ENCODE measurements around the gene MDM4. TPM values are rescaled to one million over a fixed set of nuclear protein-coding genes. Genes with fewer than 3 reads are reported as not detected.
A peak's percentile ranks its signal among the peaks of the same experiment; 100 is the strongest.
"Not testable (repeated sequence)": the region's sequence is repeated elsewhere in the genome, so short reads cannot be mapped to it uniquely, and the experiment has no call there.

Gene MDM4
- polyA plus RNA-seq, 4 donors, result 4.1 to 38.5 (median 6.6) TPM

GRCh38 chr1:204565617-204566582, 49.7 kb downstream of the MDM4 start:
- no peak for FAIRE-seq
- H3K27me3 ChIP-seq (ENCODE audit: control insufficient read depth in 3 of 3, insufficient read depth in 3 of 3, low read length in 3 of 3), result no peaks in the 10 kb centered on the region

DNA sequence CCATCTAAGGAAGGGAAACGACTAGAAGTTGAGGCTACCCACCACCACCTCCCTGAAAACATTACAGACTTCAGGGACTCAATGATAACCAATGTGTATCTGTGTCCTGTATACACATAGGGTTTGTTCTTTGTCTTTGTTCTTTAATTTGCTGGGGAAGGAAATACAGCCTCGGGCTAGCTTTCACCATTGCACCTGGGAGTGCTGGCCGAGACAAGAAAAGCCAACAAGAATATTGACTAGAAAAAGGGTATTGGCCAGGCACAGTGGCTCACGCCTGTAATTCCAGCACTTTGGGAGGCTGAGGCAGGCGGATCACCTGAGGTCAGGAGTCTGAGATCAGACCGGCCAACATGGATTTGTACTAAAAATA, 50.4 kb downstream of the MDM4 start:
- Histone ChIP-seq H3K9me3 (ENCODE audit: control insufficient read depth in 2 of 2, insufficient read depth in 1 of 2, low read depth in 1 of 2, low read length in 1 of 2) (peaks cover 0 to 11% of the 10 kb centered on the region in 2 donors), H3K27me3 (ENCODE audit: control insufficient read depth in 3 of 3, insufficient read depth in 3 of 3, low read length in 3 of 3) (no peaks in the 10 kb centered on the region), H3K36me3 (ENCODE audit: control insufficient read depth in 3 of 3, insufficient read depth in 2 of 3, low read depth in 1 of 3, low read length in 3 of 3) (peaks cover 0 to 12% (median 3%) of the 10 kb centered on the region in 3 donors), H3K4me1 (ENCODE audit: control insufficient read depth in 3 of 3, insufficient read depth in 2 of 3, low read depth in 1 of 3, low read length in 2 of 3) (no peaks in the 10 kb centered on the region), H3K4me3 (ENCODE audit: low read depth in 1 of 3, low read length in 3 of 3) (no peak overlapping the region), H3K27ac (ENCODE audit: low read depth in 1 of 3, low read length in 2 of 3) (no peak overlapping the region)
- DNase-seq (no peak), FAIRE-seq (no peak)
- 90% methylated on average over 6 of the region's 6 CpGs for WGBS, 3 donors

More at GRCh38 chr1:204565617-204566582, 49.7 kb downstream of the MDM4 start:
- 18 to 27% (median 21%) methylated on average over 13 of the region's 13 CpGs for WGBS, 3 donors
- Histone ChIP-seq H3K9me3 (ENCODE audit: control insufficient read depth in 2 of 2, insufficient read depth in 1 of 2, low read depth in 1 of 2, low read length in 1 of 2) (peaks cover 0 to 11% of the 10 kb centered on the region in 2 donors), H3K36me3 (ENCODE audit: control insufficient read depth in 3 of 3, insufficient read depth in 2 of 3, low read depth in 1 of 3, low read length in 3 of 3) (peaks cover 0 to 12% (median 3%) of the 10 kb centered on the region in 3 donors), H3K4me1 (ENCODE audit: control insufficient read depth in 3 of 3, insufficient read depth in 2 of 3, low read depth in 1 of 3, low read length in 2 of 3) (no peaks in the 10 kb centered on the region), H3K4me3 (ENCODE audit: low read depth in 1 of 3, low read length in 3 of 3) (no peak overlapping the region), H3K27ac (ENCODE audit: low read depth in 1 of 3, low read length in 2 of 3) (peak overlapping the region in 1 of 3 donors; percentile 38)
- DNase-seq, result peak; percentile 56 to 72

DNA sequence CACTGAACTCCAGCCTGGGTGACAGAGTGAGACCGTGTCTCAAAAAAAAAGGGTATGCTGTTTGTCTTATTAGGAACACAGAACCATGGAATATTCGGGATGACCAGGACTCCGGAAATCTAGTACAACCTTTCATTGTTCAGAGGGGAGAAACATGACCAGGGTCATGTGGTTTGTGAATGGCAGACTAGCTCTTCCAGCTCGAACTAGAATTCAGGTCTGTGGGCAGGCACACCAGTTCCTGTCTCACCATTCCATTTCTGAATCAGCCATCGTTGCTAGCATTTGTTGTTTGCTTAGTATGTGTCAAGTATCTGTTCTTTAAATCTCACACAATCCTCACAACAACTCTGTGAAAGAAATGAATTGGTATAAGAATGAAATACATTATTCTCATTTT, 50.9 kb downstream of the MDM4 start:
- FAIRE-seq, result no peak
- H3K36me3 ChIP-seq (ENCODE audit: control insufficient read depth in 3 of 3, insufficient read depth in 2 of 3, low read depth in 1 of 3, low read length in 3 of 3), result peaks cover 0 to 12% (median 3%) of the 10 kb centered on the region in 3 donors
- 74 to 80% (median 78%) methylated on average over 5 of the region's 5 CpGs for WGBS, 3 donors

DNA sequence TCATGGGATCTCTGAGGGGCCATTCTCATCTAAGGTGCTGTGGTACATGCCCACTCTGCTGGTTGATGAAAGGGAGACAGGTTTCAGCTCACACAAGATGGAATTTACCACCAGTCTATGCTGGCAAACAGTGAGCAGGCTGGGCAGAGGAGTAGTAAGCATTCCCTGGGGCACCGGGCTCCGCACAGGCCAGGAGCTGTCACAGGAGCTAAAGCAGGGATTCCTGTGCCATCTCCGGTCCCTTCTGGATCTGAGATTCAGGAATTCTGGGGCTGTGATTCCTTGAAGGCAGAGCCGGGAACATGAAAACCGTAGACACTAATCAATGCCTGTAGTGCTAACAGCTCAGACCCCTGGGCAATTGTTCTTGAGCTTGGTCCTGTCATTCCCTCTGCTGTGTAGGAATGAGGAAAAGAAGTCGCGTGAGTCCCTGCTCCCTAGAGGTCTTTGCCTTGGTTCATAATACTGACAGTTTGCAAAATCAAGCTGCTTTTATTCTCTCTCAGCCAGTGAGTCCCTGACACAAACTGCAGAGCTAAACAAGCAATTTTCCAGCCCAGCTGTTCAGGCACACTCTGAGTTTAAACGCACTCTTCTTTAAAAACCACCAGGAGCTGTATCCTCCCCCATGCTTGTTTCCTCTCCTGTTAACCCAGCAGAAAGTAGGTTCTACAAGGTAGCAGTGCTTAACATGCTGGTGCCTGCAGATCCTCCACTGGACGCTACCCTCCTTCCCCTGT, 52.5 kb downstream of the MDM4 start:
- Histone ChIP-seq H3K4me1 (ENCODE audit: control insufficient read depth in 3 of 3, insufficient read depth in 2 of 3, low read depth in 1 of 3, low read length in 2 of 3) (no peaks in the 10 kb centered on the region), H3K27ac (ENCODE audit: low read depth in 1 of 3, low read length in 2 of 3) (no peak overlapping the region), H3K27me3 (ENCODE audit: control insufficient read depth in 3 of 3, insufficient read depth in 3 of 3, low read length in 3 of 3) (no peaks in the 10 kb centered on the region), H3K36me3 (ENCODE audit: control insufficient read depth in 3 of 3, insufficient read depth in 2 of 3, low read depth in 1 of 3, low read length in 3 of 3) (peaks cover 0 to 3% (median 0%) of the 10 kb centered on the region in 3 donors), H3K9me3 (ENCODE audit: control insufficient read depth in 2 of 2, insufficient read depth in 1 of 2, low read depth in 1 of 2, low read length in 1 of 2) (peaks cover 0 to 11% of the 10 kb centered on the region in 2 donors), H3K4me3 (ENCODE audit: low read depth in 1 of 3, low read length in 3 of 3) (no peak overlapping the region)
- DNase-seq (no peak), FAIRE-seq (no peak)
- 80 to 96% (median 93%) methylated on average over 9 of the region's 9 CpGs for WGBS, 3 donors

More for the DNA sequence above, 50.9 kb downstream of the MDM4 start:
- no peaks in the 10 kb centered on the region for H3K4me1 ChIP-seq (ENCODE audit: control insufficient read depth in 3 of 3, insufficient read depth in 2 of 3, low read depth in 1 of 3, low read length in 2 of 3)
- no peaks in the 10 kb centered on the region for H3K27me3 ChIP-seq (ENCODE audit: control insufficient read depth in 3 of 3, insufficient read depth in 3 of 3, low read length in 3 of 3)
- H3K4me3 ChIP-seq (ENCODE audit: low read depth in 1 of 3, low read length in 3 of 3), result no peak overlapping the region
- peaks cover 0 to 11% of the 10 kb centered on the region in 2 donors for H3K9me3 ChIP-seq (ENCODE audit: control insufficient read depth in 2 of 2, insufficient read depth in 1 of 2, low read depth in 1 of 2, low read length in 1 of 2)
- DNase-seq, result no peak
- no peak overlapping the region for H3K27ac ChIP-seq (ENCODE audit: low read depth in 1 of 3, low read length in 2 of 3)

DNA sequence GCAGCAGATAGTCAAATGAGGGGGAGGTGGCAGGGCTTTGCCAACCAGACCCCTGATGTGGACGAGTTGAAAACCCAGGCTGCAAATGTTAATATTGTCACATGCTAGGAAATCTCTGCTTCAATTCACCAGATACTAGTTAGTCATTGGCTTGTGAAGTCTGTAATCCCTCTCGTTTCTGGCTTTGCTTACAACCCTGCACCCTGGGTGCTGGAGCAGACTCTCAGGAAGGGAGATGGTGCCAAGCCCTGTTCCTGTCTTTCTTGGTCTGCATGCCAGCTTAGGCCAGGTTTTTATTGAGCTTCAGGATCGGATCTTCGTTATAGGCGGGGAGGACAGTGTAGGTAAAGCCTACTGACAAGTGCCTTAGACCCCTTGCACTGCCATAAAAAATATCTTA, 53.3 kb downstream of the MDM4 start:
- WGBS, 3 donors, result 88 to 92% (median 89%) methylated on average over 5 of the region's 5 CpGs
- Histone ChIP-seq H3K27me3 (ENCODE audit: control insufficient read depth in 3 of 3, insufficient read depth in 3 of 3, low read length in 3 of 3) (no peaks in the 10 kb centered on the region), H3K4me1 (ENCODE audit: control insufficient read depth in 3 of 3, insufficient read depth in 2 of 3, low read depth in 1 of 3, low read length in 2 of 3) (no peaks in the 10 kb centered on the region), H3K9me3 (ENCODE audit: control insufficient read depth in 2 of 2, insufficient read depth in 1 of 2, low read depth in 1 of 2, low read length in 1 of 2) (peaks cover 0 to 11% of the 10 kb centered on the region in 2 donors), H3K36me3 (ENCODE audit: control insufficient read depth in 3 of 3, insufficient read depth in 2 of 3, low read depth in 1 of 3, low read length in 3 of 3) (peaks cover 0 to 3% (median 0%) of the 10 kb centered on the region in 3 donors), H3K27ac (ENCODE audit: low read depth in 1 of 3, low read length in 2 of 3) (no peak overlapping the region), H3K4me3 (ENCODE audit: low read depth in 1 of 3, low read length in 3 of 3) (no peak overlapping the region)
- no peak for DNase-seq
- no peak for FAIRE-seq

DNA sequence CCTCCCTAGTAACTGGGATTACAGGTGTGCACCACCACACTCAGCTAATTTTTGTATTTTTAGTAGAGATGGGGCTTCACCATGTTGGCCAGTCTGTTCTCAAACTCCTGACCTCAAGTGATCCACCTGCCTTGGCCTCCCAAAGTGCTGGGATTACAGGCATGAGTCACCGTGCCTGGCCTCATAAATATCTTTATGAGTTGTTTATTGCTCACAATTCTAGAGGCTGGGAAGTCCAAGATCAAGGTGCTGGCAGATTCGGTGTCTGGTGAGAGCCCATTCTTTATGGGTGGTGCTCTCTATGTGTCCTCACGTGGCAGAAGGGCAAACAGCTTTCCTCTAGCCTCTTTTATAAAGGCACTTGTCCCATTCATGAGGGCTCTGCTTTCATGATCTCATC, 53.8 kb downstream of the MDM4 start:
- H3K9me3 ChIP-seq (ENCODE audit: control insufficient read depth in 2 of 2, insufficient read depth in 1 of 2, low read depth in 1 of 2, low read length in 1 of 2), result peaks cover 0 to 11% of the 10 kb centered on the region in 2 donors
- WGBS, 3 donors, result 33 to 43% (median 35%) methylated on average over 3 of the region's 3 CpGs
- not testable (repeated sequence) for H3K27ac ChIP-seq (ENCODE audit: low read depth in 1 of 3, low read length in 2 of 3); H3K4me1 ChIP-seq (ENCODE audit: control insufficient read depth in 3 of 3, insufficient read depth in 2 of 3, low read depth in 1 of 3, low read length in 2 of 3); FAIRE-seq; H3K4me3 ChIP-seq (ENCODE audit: low read depth in 1 of 3, low read length in 3 of 3); H3K36me3 ChIP-seq (ENCODE audit: control insufficient read depth in 3 of 3, insufficient read depth in 2 of 3, low read depth in 1 of 3, low read length in 3 of 3); H3K27me3 ChIP-seq (ENCODE audit: control insufficient read depth in 3 of 3, insufficient read depth in 3 of 3, low read length in 3 of 3)
- peak in 1 of 2 donors; percentile 21 for DNase-seq

DNA sequence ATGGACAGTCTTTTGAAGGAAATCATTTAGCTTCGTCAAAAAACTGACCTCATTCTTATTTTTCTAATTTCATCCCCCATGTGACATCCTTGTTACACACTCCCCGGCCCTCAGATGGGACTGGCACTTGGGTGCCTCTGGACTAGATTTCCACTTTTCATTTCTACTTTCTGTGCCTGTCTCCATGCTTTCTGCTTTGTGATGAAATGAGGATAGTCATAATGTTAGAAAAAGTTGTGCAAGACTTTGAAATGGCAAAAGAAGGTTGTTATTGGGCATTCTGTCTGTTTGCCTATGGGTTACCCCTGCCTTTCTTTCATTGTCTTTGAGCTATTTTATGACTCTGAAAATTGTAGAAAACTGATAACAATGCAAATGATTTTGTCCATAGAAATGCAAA, 54.9 kb downstream of the MDM4 start:
- no peak for DNase-seq
- Histone ChIP-seq H3K36me3 (ENCODE audit: control insufficient read depth in 3 of 3, insufficient read depth in 2 of 3, low read depth in 1 of 3, low read length in 3 of 3) (peaks cover 0 to 3% (median 0%) of the 10 kb centered on the region in 3 donors), H3K4me1 (ENCODE audit: control insufficient read depth in 3 of 3, insufficient read depth in 2 of 3, low read depth in 1 of 3, low read length in 2 of 3) (no peaks in the 10 kb centered on the region), H3K9me3 (ENCODE audit: control insufficient read depth in 2 of 2, insufficient read depth in 1 of 2, low read depth in 1 of 2, low read length in 1 of 2) (peaks cover 0 to 11% of the 10 kb centered on the region in 2 donors), H3K27ac (ENCODE audit: low read depth in 1 of 3, low read length in 2 of 3) (no peak overlapping the region), H3K4me3 (ENCODE audit: low read depth in 1 of 3, low read length in 3 of 3) (no peak overlapping the region), H3K27me3 (ENCODE audit: control insufficient read depth in 3 of 3, insufficient read depth in 3 of 3, low read length in 3 of 3) (no peaks in the 10 kb centered on the region)
- 97 to 100% (median 100%) methylated on average over 2 of the region's 2 CpGs for WGBS, 3 donors
- FAIRE-seq, result no peak

DNA sequence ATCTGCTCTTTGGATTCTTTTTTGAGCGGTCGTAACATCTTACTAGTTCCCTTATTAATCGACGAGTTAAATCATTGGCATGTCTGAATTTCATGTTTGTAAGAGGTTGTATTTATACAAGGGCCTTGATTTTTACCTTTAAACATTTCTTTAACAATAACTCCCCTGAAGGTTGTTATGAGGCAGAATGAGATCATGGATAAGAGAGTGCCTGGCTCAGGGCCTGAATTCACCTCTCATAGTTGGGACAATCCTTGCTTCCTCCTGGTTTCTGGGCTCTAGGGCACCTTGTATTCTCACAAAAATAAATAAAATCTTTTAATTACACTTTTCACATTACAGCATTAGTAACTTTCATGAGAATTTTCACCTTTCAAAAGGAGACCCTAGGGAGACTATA, 55.4 kb downstream of the MDM4 start:
- H3K9me3 ChIP-seq (ENCODE audit: control insufficient read depth in 2 of 2, insufficient read depth in 1 of 2, low read depth in 1 of 2, low read length in 1 of 2), result peaks cover 0 to 11% of the 10 kb centered on the region in 2 donors
- no peaks in the 10 kb centered on the region for H3K27me3 ChIP-seq (ENCODE audit: control insufficient read depth in 3 of 3, insufficient read depth in 3 of 3, low read length in 3 of 3)
- 95 to 97% (median 96%) methylated on average over 4 of the region's 4 CpGs for WGBS, 3 donors
- H3K4me3 ChIP-seq (ENCODE audit: low read depth in 1 of 3, low read length in 3 of 3), result no peak overlapping the region
- H3K36me3 ChIP-seq (ENCODE audit: control insufficient read depth in 3 of 3, insufficient read depth in 2 of 3, low read depth in 1 of 3, low read length in 3 of 3), result peaks cover 0 to 3% (median 0%) of the 10 kb centered on the region in 3 donors
- H3K4me1 ChIP-seq (ENCODE audit: control insufficient read depth in 3 of 3, insufficient read depth in 2 of 3, low read depth in 1 of 3, low read length in 2 of 3), result no peaks in the 10 kb centered on the region
- H3K27ac ChIP-seq (ENCODE audit: low read depth in 1 of 3, low read length in 2 of 3), result no peak overlapping the region
- FAIRE-seq, result no peak
- DNase-seq, result no peak

Data from small intestine (tissue), 7 donors.